SU-DHL-6 (cell line): Measurements from ENCODE around the gene SUPT6H.

Experiments used
- EZH2phosphoT487 ChIP-seq: fragments of 200-600 bp; sonication (generic), shearing (Covaris generic); conservative IDR thresholded peaks from 2 replicates; pipeline ENCODE4 v1.6.1; 2018; ENCODE audit warnings: mild to moderate bottlenecking, antibody characterized with exemption, low read length, moderate library complexity, mixed read lengths
- TF ChIP-seq, protein P1 (sequence below): fragments of 200-600 bp; sonication (generic); IDR thresholded peaks from one replicate; pipeline ENCODE4 v1.5.1; 2017; ENCODE audit warnings: antibody characterized with exemption, mild to moderate bottlenecking, low read length, moderate library complexity; ENCODE audit not compliant: insufficient read depth, poor library complexity, severe bottlenecking

- TF ChIP-seq, protein P1, sequence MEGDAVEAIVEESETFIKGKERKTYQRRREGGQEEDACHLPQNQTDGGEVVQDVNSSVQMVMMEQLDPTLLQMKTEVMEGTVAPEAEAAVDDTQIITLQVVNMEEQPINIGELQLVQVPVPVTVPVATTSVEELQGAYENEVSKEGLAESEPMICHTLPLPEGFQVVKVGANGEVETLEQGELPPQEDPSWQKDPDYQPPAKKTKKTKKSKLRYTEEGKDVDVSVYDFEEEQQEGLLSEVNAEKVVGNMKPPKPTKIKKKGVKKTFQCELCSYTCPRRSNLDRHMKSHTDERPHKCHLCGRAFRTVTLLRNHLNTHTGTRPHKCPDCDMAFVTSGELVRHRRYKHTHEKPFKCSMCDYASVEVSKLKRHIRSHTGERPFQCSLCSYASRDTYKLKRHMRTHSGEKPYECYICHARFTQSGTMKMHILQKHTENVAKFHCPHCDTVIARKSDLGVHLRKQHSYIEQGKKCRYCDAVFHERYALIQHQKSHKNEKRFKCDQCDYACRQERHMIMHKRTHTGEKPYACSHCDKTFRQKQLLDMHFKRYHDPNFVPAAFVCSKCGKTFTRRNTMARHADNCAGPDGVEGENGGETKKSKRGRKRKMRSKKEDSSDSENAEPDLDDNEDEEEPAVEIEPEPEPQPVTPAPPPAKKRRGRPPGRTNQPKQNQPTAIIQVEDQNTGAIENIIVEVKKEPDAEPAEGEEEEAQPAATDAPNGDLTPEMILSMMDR, result no peak
- no peak for TF ChIP-seq EZH2phosphoT487
These were observed 20.6 kb downstream of the SUPT6H start for GRCh38 chr17:28682655-28683054.
